Loucy (cell line): ENCODE data around the gene PRKRIP1.
"Not testable (repeated sequence)": the region's sequence is repeated elsewhere in the genome, so short reads cannot be mapped to it uniquely, and the experiment has no call there.

Source experiments
- CTCF ChIP-seq: fragments of 200-600 bp; sonication (generic); conservative IDR thresholded peaks from 2 replicates; pipeline ENCODE4 v1.5.1; 2014; ENCODE audit warnings: mild to moderate bottlenecking, antibody characterized with exemption, low read length
- EZH2phosphoT487 ChIP-seq: fragments of 200-600 bp; IDR thresholded peaks from 2 replicates; pipeline ENCODE4 v1.6.1; 2018; ENCODE audit warnings: antibody characterized with exemption, mild to moderate bottlenecking, moderate library complexity, borderline replicate concordance

GRCh38 chr7:102365390-102365789 is 30.8 kb upstream of the PRKRIP1 start:
- not testable (repeated sequence) for TF ChIP-seq EZH2phosphoT487, CTCF
